ENCODE measurements around the gene INTS6. TPM values are rescaled to one million over a fixed set of nuclear protein-coding genes. Genes with fewer than 3 reads are reported as not detected.

INTS6 gene
- total RNA-seq, 2 experiments from 2014 or later, result 45.6 to 58.7 TPM

- Histone ChIP-seq H3K79me2 (ENCODE audit: insufficient read depth, low read depth, low read length) (no peaks in the 10 kb centered on the region), H3K4me3 (ENCODE audit: low read depth, low read length, poor library complexity, severe bottlenecking) (no peak overlapping the region), H3K4me2 (ENCODE audit: low read length) (no peak overlapping the region), H3K9me3 (ENCODE audit: low read length) (no peaks in the 10 kb centered on the region), H4K20me1 (ENCODE audit: insufficient read depth, low read length) (no peaks in the 10 kb centered on the region), H3K9me2 (ENCODE audit: insufficient read depth, low read length) (no peaks in the 10 kb centered on the region), H3K36me3 (ENCODE audit: insufficient read depth, low read length) (no peaks in the 10 kb centered on the region), H3K27ac (ENCODE audit: low read depth, low read length, poor library complexity, severe bottlenecking) (no peak overlapping the region), H3K4me1 (ENCODE audit: insufficient read depth, low read length, poor library complexity, severe bottlenecking) (no peaks in the 10 kb centered on the region), H2AFZ (ENCODE audit: low read length) (no peak overlapping the region)
- ChIA-PET POLR2A (no interaction called here), CTCF (ENCODE audit: unreplicated experiment) (no interaction called here)
- intact Hi-C loops (cut with micrococcal nuclease; ENCODE audit: unreplicated experiment), result no loop called here
- no peak for DNase-seq (ENCODE audit: low spot score)
- BruUV-seq (replicated peaks), result no TSS peak
- TF ChIP-seq CTCF (conservative IDR thresholded peaks at IDR 0.05; ENCODE audit: low read length) (no peak), EZH2phosphoT487 (IDR thresholded peaks at IDR 0.05; ENCODE audit: borderline replicate concordance, low read depth, low read length) (no peak)
Observed at GRCh38 chr13:51349016-51349415, 103.8 kb downstream of the INTS6 start.

DNA sequence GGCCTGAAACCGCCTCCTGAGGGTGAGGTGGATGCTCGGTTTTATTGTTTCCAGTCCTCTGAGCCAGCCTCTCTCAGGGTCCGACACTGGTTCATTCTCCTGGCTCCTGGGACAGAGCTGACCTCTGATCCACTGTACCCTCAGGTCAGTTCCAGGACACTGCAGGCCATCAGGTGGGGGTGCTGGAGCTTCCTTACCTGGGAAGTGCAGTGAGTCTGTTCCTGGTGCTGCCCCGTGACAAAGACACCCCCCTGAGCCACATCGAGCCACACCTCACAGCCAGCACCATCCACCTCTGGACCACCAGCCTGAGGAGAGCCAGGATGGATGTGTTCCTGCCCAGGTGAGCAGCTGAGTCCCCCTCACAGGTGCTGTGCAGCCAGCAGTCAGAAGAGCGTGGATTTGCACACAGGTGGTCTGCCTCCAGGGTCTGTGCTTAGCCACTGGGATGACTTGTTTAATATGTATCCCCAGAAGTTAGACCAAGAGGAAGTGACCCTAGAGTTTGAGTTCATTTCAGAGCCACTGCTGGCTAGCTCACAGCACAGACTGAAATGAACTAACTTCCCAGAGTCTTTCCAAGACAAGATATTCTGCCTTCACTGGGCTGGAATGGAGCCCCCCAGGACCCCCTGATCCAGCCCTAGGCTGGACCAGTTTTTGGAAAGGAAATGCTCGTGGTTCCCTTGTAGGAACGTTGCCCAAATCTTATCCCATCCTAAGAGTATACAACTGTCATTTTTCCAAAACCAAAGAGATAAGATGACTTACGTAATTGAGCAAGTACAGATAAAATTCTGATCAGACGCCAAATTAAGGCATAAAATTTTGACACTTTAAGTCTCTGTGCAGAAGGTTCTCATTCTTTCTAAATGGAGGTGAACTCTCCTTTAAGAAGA lies 104.5 kb downstream of the INTS6 start:
- no peaks in the 10 kb centered on the region for H3K4me1 ChIP-seq (ENCODE audit: insufficient read depth, low read length, poor library complexity, severe bottlenecking)
- no peaks in the 10 kb centered on the region for H3K79me2 ChIP-seq (ENCODE audit: insufficient read depth, low read depth, low read length)
- CTCF ChIA-PET (ENCODE audit: unreplicated experiment), result no interaction called here
- TF ChIP-seq EZH2phosphoT487 (IDR thresholded peaks at IDR 0.05; ENCODE audit: borderline replicate concordance, low read depth, low read length) (no peak), CTCF (conservative IDR thresholded peaks at IDR 0.05; ENCODE audit: low read length) (no peak)
- no peak overlapping the region for H3K4me3 ChIP-seq (ENCODE audit: low read depth, low read length, poor library complexity, severe bottlenecking)
- H3K4me2 ChIP-seq (ENCODE audit: low read length), result no peak overlapping the region
- BruUV-seq (replicated peaks), result no TSS peak
- H3K27ac ChIP-seq (ENCODE audit: low read depth, low read length, poor library complexity, severe bottlenecking), result no peak overlapping the region
- no peaks in the 10 kb centered on the region for H4K20me1 ChIP-seq (ENCODE audit: insufficient read depth, low read length)
- POLR2A ChIA-PET, result no interaction called here
- H3K36me3 ChIP-seq (ENCODE audit: insufficient read depth, low read length), result no peaks in the 10 kb centered on the region
- intact Hi-C loops (cut with micrococcal nuclease; ENCODE audit: unreplicated experiment), result no loop called here
- H3K9me3 ChIP-seq (ENCODE audit: low read length), result no peaks in the 10 kb centered on the region
- H3K9me2 ChIP-seq (ENCODE audit: insufficient read depth, low read length), result no peaks in the 10 kb centered on the region
- H2AFZ ChIP-seq (ENCODE audit: low read length), result no peak overlapping the region
- no peak for DNase-seq (ENCODE audit: low spot score)

- no peaks in the 10 kb centered on the region for H3K36me3 ChIP-seq (ENCODE audit: insufficient read depth, low read length)
- no TSS peak for BruUV-seq (replicated peaks)
- TF ChIP-seq CTCF (conservative IDR thresholded peaks at IDR 0.05; ENCODE audit: low read length) (no peak), EZH2phosphoT487 (IDR thresholded peaks at IDR 0.05; ENCODE audit: borderline replicate concordance, low read depth, low read length) (no peak)
- H3K4me3 ChIP-seq (ENCODE audit: low read depth, low read length, poor library complexity, severe bottlenecking), result no peak overlapping the region
- CTCF ChIA-PET (ENCODE audit: unreplicated experiment), result no interaction called here
- H2AFZ ChIP-seq (ENCODE audit: low read length), result no peak overlapping the region
- no peaks in the 10 kb centered on the region for H3K9me2 ChIP-seq (ENCODE audit: insufficient read depth, low read length)
- no peaks in the 10 kb centered on the region for H4K20me1 ChIP-seq (ENCODE audit: insufficient read depth, low read length)
- POLR2A ChIA-PET, result no interaction called here
- H3K4me2 ChIP-seq (ENCODE audit: low read length), result no peak overlapping the region
- no peak for DNase-seq (ENCODE audit: low spot score)
- H3K27ac ChIP-seq (ENCODE audit: low read depth, low read length, poor library complexity, severe bottlenecking), result no peak overlapping the region
- intact Hi-C loops (cut with micrococcal nuclease; ENCODE audit: unreplicated experiment), result no loop called here
- no peaks in the 10 kb centered on the region for H3K79me2 ChIP-seq (ENCODE audit: insufficient read depth, low read depth, low read length)
- H3K9me3 ChIP-seq (ENCODE audit: low read length), result no peaks in the 10 kb centered on the region
- no peaks in the 10 kb centered on the region for H3K4me1 ChIP-seq (ENCODE audit: insufficient read depth, low read length, poor library complexity, severe bottlenecking)
Observed at GRCh38 chr13:51347099-51347498, 105.7 kb downstream of the INTS6 start.

Measured in OCI-LY7 (cell line).